ENCODE measurements around the gene PROSER3.

- TF ChIP-seq CTCF (IDR thresholded peaks at IDR 0.05) (no peak), POLR2A (IDR thresholded peaks at IDR 0.05) (no peak)
These were observed 11.9 kb upstream of the PROSER3 start for GRCh38 chr19:35746087-35746462.
